Right atrium auricular region (tissue), 2 donors: ENCODE data around the gene NRN1. TPM values are rescaled to one million over a fixed set of nuclear protein-coding genes. Genes with fewer than 3 reads are reported as not detected.
A peak's percentile ranks its signal among the peaks of the same experiment; 100 is the strongest.

Experiments used
- DNase-seq: peaks from one replicate; pipeline ENCODE4 v3.0.0-alpha.2; 2019; ENCODE audit warnings: low spot score
- H3K27ac ChIP-seq, 2 donors: fragments of 200-600 bp; sonication (generic); 1 replicate in 1 of 2; 2 replicates in 1 of 2; pipeline ENCODE4 v1.5.1; 2016 to 2019
- H3K27me3 ChIP-seq, 2 donors: fragments of 200-600 bp; sonication (generic); one replicate each; pipeline versions ENCODE4 v1.5.1 to v1.6.0; 2017 to 2019
- H3K36me3 ChIP-seq: fragments of 200-600 bp; sonication (generic); one replicate; pipeline ENCODE4 v1.5.1; 2016
- H3K4me1 ChIP-seq, 2 donors: fragments of 200-600 bp; sonication (generic); one replicate each; pipeline versions ENCODE4 v1.5.1 to v1.6.0; 2017 to 2019
- H3K4me3 ChIP-seq, 2 donors: fragments of 200-600 bp; sonication (generic); 1 replicate in 1 of 2; 2 replicates in 1 of 2; pipeline ENCODE4 v1.5.1; 2017 to 2019; ENCODE audit warnings: mild to moderate bottlenecking in 1 of 2, moderate library complexity in 1 of 2
- H3K9me3 ChIP-seq, 2 donors: fragments of 200-600 bp; sonication (generic); one replicate each; pipeline ENCODE4 v1.5.1; 2019
- total RNA-seq, 2 donors: library from RNA; depleted of rRNA; stranded (reverse); fragments of >200 nt; gene quantifications; one replicate each; pipeline ENCODE4 v1.1.0, GENCODE V29; 2016
- TF ChIP-seq, protein P1 (sequence below), 2 donors: fragments of 200-600 bp; sonication (generic); IDR thresholded peaks; one replicate each; pipeline ENCODE4 v1.5.1; 2019; ENCODE audit warnings: antibody characterized with exemption in 2 of 2

Gene NRN1
- total RNA-seq, 2 donors from 2014 or later = 6.6 to 7.5 TPM

GRCh38 chr6:5960456-5960855, 46.3 kb downstream of the NRN1 start:
- DNase-seq = no peak
- no peaks in the 10 kb centered on the region for H3K9me3 ChIP-seq
- TF ChIP-seq, protein P1, sequence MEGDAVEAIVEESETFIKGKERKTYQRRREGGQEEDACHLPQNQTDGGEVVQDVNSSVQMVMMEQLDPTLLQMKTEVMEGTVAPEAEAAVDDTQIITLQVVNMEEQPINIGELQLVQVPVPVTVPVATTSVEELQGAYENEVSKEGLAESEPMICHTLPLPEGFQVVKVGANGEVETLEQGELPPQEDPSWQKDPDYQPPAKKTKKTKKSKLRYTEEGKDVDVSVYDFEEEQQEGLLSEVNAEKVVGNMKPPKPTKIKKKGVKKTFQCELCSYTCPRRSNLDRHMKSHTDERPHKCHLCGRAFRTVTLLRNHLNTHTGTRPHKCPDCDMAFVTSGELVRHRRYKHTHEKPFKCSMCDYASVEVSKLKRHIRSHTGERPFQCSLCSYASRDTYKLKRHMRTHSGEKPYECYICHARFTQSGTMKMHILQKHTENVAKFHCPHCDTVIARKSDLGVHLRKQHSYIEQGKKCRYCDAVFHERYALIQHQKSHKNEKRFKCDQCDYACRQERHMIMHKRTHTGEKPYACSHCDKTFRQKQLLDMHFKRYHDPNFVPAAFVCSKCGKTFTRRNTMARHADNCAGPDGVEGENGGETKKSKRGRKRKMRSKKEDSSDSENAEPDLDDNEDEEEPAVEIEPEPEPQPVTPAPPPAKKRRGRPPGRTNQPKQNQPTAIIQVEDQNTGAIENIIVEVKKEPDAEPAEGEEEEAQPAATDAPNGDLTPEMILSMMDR (IDR thresholded peaks at IDR 0.05) = no peak
- no peaks in the 10 kb centered on the region for H3K27me3 ChIP-seq
- no peaks in the 10 kb centered on the region for H3K36me3 ChIP-seq
- H3K27ac ChIP-seq = no peak overlapping the region
- no peaks in the 10 kb centered on the region for H3K4me1 ChIP-seq
- no peak overlapping the region for H3K4me3 ChIP-seq

- no peaks in the 10 kb centered on the region for H3K9me3 ChIP-seq
- DNase-seq = no peak
- no peaks in the 10 kb centered on the region for H3K4me1 ChIP-seq
- no peak overlapping the region for H3K4me3 ChIP-seq
- TF ChIP-seq, protein P1 (IDR thresholded peaks at IDR 0.05) = no peak
- no peak overlapping the region for H3K27ac ChIP-seq
- no peaks in the 10 kb centered on the region for H3K27me3 ChIP-seq
- no peaks in the 10 kb centered on the region for H3K36me3 ChIP-seq
Observed at GRCh38 chr6:5958921-5959320, 47.8 kb downstream of the NRN1 start.

GRCh38 chr6:5956939-5957338, 49.8 kb downstream of the NRN1 start:
- Histone ChIP-seq H3K9me3 (no peaks in the 10 kb centered on the region), H3K4me3 (no peak overlapping the region)
- TF ChIP-seq, protein P1 (IDR thresholded peaks at IDR 0.05) = no peak

GRCh38 chr6:5950361-5950785, 56.4 kb downstream of the NRN1 start:
- no peaks in the 10 kb centered on the region for H3K36me3 ChIP-seq
- H3K27ac ChIP-seq = no peak overlapping the region
- DNase-seq = no peak
- H3K4me3 ChIP-seq = no peak overlapping the region
- TF ChIP-seq, protein P1 (IDR thresholded peaks at IDR 0.05) = peak in 1 of 2 donors; percentile 49
- H3K27me3 ChIP-seq = no peaks in the 10 kb centered on the region
- no peaks in the 10 kb centered on the region for H3K9me3 ChIP-seq
- no peaks in the 10 kb centered on the region for H3K4me1 ChIP-seq

More at GRCh38 chr6:5956939-5957338, 49.8 kb downstream of the NRN1 start:
- Histone ChIP-seq H3K36me3 (no peaks in the 10 kb centered on the region), H3K27me3 (no peaks in the 10 kb centered on the region), H3K27ac (no peak overlapping the region), H3K4me1 (no peaks in the 10 kb centered on the region)
- DNase-seq = no peak
